Measurements from ENCODE around the gene MSH3.
"Not testable (repeated sequence)": the region's sequence is repeated elsewhere in the genome, so short reads cannot be mapped to it uniquely, and the experiment has no call there.

DNA sequence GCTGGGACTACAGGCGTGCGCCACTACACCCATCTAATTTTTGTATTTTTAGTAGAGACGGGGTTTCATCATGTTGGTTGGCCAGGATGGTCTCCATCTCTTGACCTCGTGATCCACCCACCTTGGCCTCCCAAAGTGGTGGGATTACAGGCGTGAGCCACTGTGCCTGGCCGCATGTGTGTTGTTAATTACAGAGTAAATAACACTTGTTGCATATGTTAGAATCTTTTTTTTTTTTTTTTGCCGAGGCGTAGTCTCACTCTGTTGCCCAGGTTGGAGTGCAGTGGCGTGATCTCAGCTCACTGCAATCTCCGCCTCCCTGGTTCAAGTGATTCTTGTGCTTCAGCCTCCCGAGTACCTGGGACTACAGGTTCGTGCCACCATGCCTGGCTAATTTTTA lies 86.0 kb downstream of the MSH3 start:
- TF ChIP-seq, protein P1, sequence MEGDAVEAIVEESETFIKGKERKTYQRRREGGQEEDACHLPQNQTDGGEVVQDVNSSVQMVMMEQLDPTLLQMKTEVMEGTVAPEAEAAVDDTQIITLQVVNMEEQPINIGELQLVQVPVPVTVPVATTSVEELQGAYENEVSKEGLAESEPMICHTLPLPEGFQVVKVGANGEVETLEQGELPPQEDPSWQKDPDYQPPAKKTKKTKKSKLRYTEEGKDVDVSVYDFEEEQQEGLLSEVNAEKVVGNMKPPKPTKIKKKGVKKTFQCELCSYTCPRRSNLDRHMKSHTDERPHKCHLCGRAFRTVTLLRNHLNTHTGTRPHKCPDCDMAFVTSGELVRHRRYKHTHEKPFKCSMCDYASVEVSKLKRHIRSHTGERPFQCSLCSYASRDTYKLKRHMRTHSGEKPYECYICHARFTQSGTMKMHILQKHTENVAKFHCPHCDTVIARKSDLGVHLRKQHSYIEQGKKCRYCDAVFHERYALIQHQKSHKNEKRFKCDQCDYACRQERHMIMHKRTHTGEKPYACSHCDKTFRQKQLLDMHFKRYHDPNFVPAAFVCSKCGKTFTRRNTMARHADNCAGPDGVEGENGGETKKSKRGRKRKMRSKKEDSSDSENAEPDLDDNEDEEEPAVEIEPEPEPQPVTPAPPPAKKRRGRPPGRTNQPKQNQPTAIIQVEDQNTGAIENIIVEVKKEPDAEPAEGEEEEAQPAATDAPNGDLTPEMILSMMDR (IDR thresholded peaks at IDR 0.05; ENCODE audit: low read depth, low read length), result not testable (repeated sequence)
- not testable (repeated sequence) for TF ChIP-seq EZH2phosphoT487 (IDR thresholded peaks at IDR 0.05; ENCODE audit: low read depth)

Measured in OCI-LY3 (cell line).